H1 (cell line): ENCODE results near the gene DTX4. TPM values are rescaled to one million over a fixed set of nuclear protein-coding genes. Genes with fewer than 3 reads are reported as not detected.

Experiments
- BCL11A ChIP-seq, 2 experiments: IDR thresholded peaks; one replicate each; pipeline ENCODE4 v1.6.1; 2011; ENCODE audit warnings: low read depth in 2 of 2, low read length in 2 of 2, mild to moderate bottlenecking in 2 of 2
- CBX8 ChIP-seq: fragments of 300-800, 300-1000 bp; sonication (generic); IDR thresholded peaks from 2 replicates; pipeline ENCODE4 v1.7.1; 2016; ENCODE audit warnings: low read depth, low read length, borderline replicate concordance
- HDAC2 ChIP-seq, 2 experiments: fragments of 300-600 bp in 1 of 2; sonication (generic) in 1 of 2; IDR thresholded peaks; 2 replicates each; pipeline ENCODE4 v1.6.1; 2011 to 2012; ENCODE audit warnings: low read depth in 2 of 2, low read length in 2 of 2, mild to moderate bottlenecking in 2 of 2, moderate library complexity in 2 of 2, borderline replicate concordance in 1 of 2, inconsistent platforms in 1 of 2
- SIN3A ChIP-seq, 2 experiments: IDR thresholded peaks in 1 of 2; conservative IDR thresholded peaks in 1 of 2; 2 replicates each; pipeline ENCODE4 v1.6.1; 2011 to 2012; ENCODE audit warnings: low read length in 2 of 2, improper control_type of control experiment in 1 of 2, low read depth in 1 of 2, mild to moderate bottlenecking in 1 of 2
- SIX5 ChIP-seq: IDR thresholded peaks from 2 replicates; pipeline ENCODE4 v1.6.1; 2011; ENCODE audit warnings: mild to moderate bottlenecking, low read depth, low read length
- SP4 ChIP-seq: IDR thresholded peaks from 2 replicates; pipeline ENCODE4 v1.6.1; 2012; ENCODE audit warnings: low read length, inconsistent platforms
- TAF1 ChIP-seq: IDR thresholded peaks from 2 replicates; pipeline ENCODE4 v1.6.1; 2011; ENCODE audit warnings: mild to moderate bottlenecking, low read depth, low read length
- TCF12 ChIP-seq: IDR thresholded peaks from 2 replicates; pipeline ENCODE4 v1.6.1; 2011; ENCODE audit warnings: low read depth, mild to moderate bottlenecking, low read length
- YY1 ChIP-seq: IDR thresholded peaks from 2 replicates; pipeline ENCODE4 v1.6.1; 2011; ENCODE audit warnings: low read depth, mild to moderate bottlenecking, low read length
- polyA plus RNA-seq, 7 experiments: library from polyadenylated mRNA; depleted of rRNA in 3 of 7; stranded (reverse) in 5 of 7; unstranded in 2 of 7; fragments of >200 nt in 5 of 7; fragments of 200-250 nt in 2 of 7; gene quantifications; 1 replicate in 5 of 7; 2 replicates in 1 of 7; 4 replicates in 1 of 7; pipeline versions ENCODE4 v1.2.1 to v1.2.3, GENCODE V29; 2011 to 2013; ENCODE audit warnings: missing spikeins in 2 of 7, mixed read lengths in 2 of 7
- total RNA-seq: library from RNA; stranded (reverse); fragmentation: NEBNext Ultra II Directional; extraction: Animal tissue kit (Norgen Biotek cat#: 25700); gene quantifications from 2 replicates; pipeline ENCODE4 v1.2.1, GENCODE V29; 2021

DTX4 gene
- total and polyA plus RNA-seq, 2 of the 8 experiments (the other 6 are each of a cell fraction or from before 2014, with no cell fraction given): 5.1 to 18.8 TPM

DNA sequence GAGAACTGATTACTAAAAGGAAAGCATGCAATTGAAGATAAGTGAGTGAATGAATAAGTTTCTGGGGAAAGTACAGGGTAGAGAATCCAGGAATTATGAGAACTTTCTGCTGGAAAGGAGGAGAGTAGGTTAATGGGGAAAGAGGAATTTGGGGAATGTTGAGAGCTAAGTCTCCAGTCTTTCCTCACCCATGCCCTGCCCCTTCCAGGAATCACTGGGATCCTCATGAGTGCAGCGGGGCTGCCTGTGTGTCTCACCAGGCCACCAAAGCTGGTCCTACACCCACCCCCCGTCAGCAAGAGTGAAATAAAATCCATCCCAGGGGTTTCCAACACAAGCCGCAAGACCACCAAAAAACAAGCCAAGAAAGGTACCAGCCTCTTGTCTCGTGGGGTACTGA lies 17.0 kb downstream of the DTX4 start (continued):
- TF ChIP-seq CBX8 (no peak), BCL11A (IDR thresholded peaks at IDR 0.05; ENCODE audit: low read depth in 2 of 2, low read length in 2 of 2) (no peak), SP4 (no peak), HDAC2 (IDR thresholded peaks at IDR 0.05; ENCODE audit: borderline replicate concordance in 1 of 2, low read depth in 2 of 2, low read length in 2 of 2) (no peak), TAF1 (no peak), SIN3A (conservative IDR thresholded peaks at IDR 0.05 in 1 of 2, IDR thresholded peaks at IDR 0.05 in 1 of 2; ENCODE audit: low read depth in 1 of 2, low read length in 2 of 2) (no peak), TCF12 (no peak), SIX5 (no peak), YY1 (no peak)
